ENCODE results near the gene MTFP1.
A peak's percentile ranks its signal among the peaks of the same experiment; 100 is the strongest.

Gene MTFP1

GRCh38 chr22:30414525-30415047 lies 11.0 kb upstream of the MTFP1 start:
- no peak for ATAC-seq
- H3K27me3 Mint-ChIP-seq, result no peaks in the 10 kb centered on the region
- no peaks in the 10 kb centered on the region for H3K4me1 Mint-ChIP-seq
- H3K27ac Mint-ChIP-seq, result no peak overlapping the region
- H3K9me3 Mint-ChIP-seq, result no peaks in the 10 kb centered on the region
- H3K4me3 Mint-ChIP-seq, result no peak overlapping the region
- peaks cover 24% of the 10 kb centered on the region for H3K36me3 Mint-ChIP-seq

- H3K4me1 Mint-ChIP-seq, result no peaks in the 10 kb centered on the region
- no peak for ATAC-seq
- H3K27me3 Mint-ChIP-seq, result no peaks in the 10 kb centered on the region
- no peak overlapping the region for H3K4me3 Mint-ChIP-seq
- no peak overlapping the region for H3K27ac Mint-ChIP-seq
- H3K9me3 Mint-ChIP-seq, result no peaks in the 10 kb centered on the region
- H3K36me3 Mint-ChIP-seq, result peaks cover 17% of the 10 kb centered on the region
Observed at GRCh38 chr22:30416403-30416802, 9.2 kb upstream of the MTFP1 start.

- Mint-ChIP-seq H3K27ac (no peak overlapping the region), H3K36me3 (peaks cover 17% of the 10 kb centered on the region), H3K4me3 (no peak overlapping the region), H3K27me3 (no peaks in the 10 kb centered on the region), H3K9me3 (no peaks in the 10 kb centered on the region), H3K4me1 (peaks cover 3% of the 10 kb centered on the region)
- ATAC-seq, result no peak
Observed at GRCh38 chr22:30416837-30417236, 8.7 kb upstream of the MTFP1 start.

- H3K27me3 Mint-ChIP-seq, result no peaks in the 10 kb centered on the region
- peaks cover 16% of the 10 kb centered on the region for H3K36me3 Mint-ChIP-seq
- ATAC-seq, result no peak
- no peak overlapping the region for H3K27ac Mint-ChIP-seq
- H3K9me3 Mint-ChIP-seq, result no peaks in the 10 kb centered on the region
- H3K4me3 Mint-ChIP-seq, result no peak overlapping the region
- peaks cover 32% of the 10 kb centered on the region for H3K4me1 Mint-ChIP-seq
Observed at GRCh38 chr22:30420347-30421125, 5.0 kb upstream of the MTFP1 start.

GRCh38 chr22:30421695-30422480 lies 3.7 kb upstream of the MTFP1 start:
- Mint-ChIP-seq H3K27ac (peak overlapping the region; percentile 94), H3K9me3 (no peaks in the 10 kb centered on the region), H3K36me3 (peaks cover 2% of the 10 kb centered on the region), H3K4me1 (peaks cover 45% of the 10 kb centered on the region), H3K4me3 (peak overlapping the region; percentile 99), H3K27me3 (no peaks in the 10 kb centered on the region)
- no peak for ATAC-seq

GRCh38 chr22:30422481-30423300 lies 2.9 kb upstream of the MTFP1 start:
- Mint-ChIP-seq H3K36me3 (peaks cover 6% of the 10 kb centered on the region), H3K27me3 (no peaks in the 10 kb centered on the region), H3K9me3 (no peaks in the 10 kb centered on the region), H3K4me3 (peak overlapping the region; percentile 99), H3K27ac (peak overlapping the region; percentile 94), H3K4me1 (peaks cover 51% of the 10 kb centered on the region)
- ATAC-seq, result no peak

GRCh38 chr22:30423301-30423958 lies 2.1 kb upstream of the MTFP1 start:
- peak overlapping the region; percentile 94 for H3K27ac Mint-ChIP-seq
- peaks cover 14% of the 10 kb centered on the region for H3K36me3 Mint-ChIP-seq
- ATAC-seq, result peak; percentile 52
- H3K4me1 Mint-ChIP-seq, result peaks cover 51% of the 10 kb centered on the region
- no peaks in the 10 kb centered on the region for H3K27me3 Mint-ChIP-seq
- H3K4me3 Mint-ChIP-seq, result peak overlapping the region; percentile 99
- H3K9me3 Mint-ChIP-seq, result no peaks in the 10 kb centered on the region

- peak; percentile 97 for ATAC-seq
- H3K27ac Mint-ChIP-seq, result peak overlapping the region; percentile 94
- peaks cover 51% of the 10 kb centered on the region for H3K4me1 Mint-ChIP-seq
- no peaks in the 10 kb centered on the region for H3K9me3 Mint-ChIP-seq
- H3K36me3 Mint-ChIP-seq, result peaks cover 20% of the 10 kb centered on the region
- no peaks in the 10 kb centered on the region for H3K27me3 Mint-ChIP-seq
- H3K4me3 Mint-ChIP-seq, result peak overlapping the region; percentile 99
Observed at GRCh38 chr22:30423959-30424533, 1.5 kb upstream of the MTFP1 start.

- Mint-ChIP-seq H3K4me3 (peak overlapping the region; percentile 99), H3K27ac (peak overlapping the region; percentile 94), H3K36me3 (peaks cover 23% of the 10 kb centered on the region), H3K4me1 (peaks cover 51% of the 10 kb centered on the region), H3K9me3 (no peaks in the 10 kb centered on the region), H3K27me3 (no peaks in the 10 kb centered on the region)
- no peak for ATAC-seq
Observed at GRCh38 chr22:30424534-30425326, 838 bp upstream of the MTFP1 start.

GRCh38 chr22:30425327-30425615 lies 297 bp upstream of the MTFP1 start:
- Mint-ChIP-seq H3K27ac (peak overlapping the region; percentile 94), H3K9me3 (no peaks in the 10 kb centered on the region), H3K4me3 (peak overlapping the region; percentile 88), H3K36me3 (peaks cover 28% of the 10 kb centered on the region), H3K27me3 (no peaks in the 10 kb centered on the region), H3K4me1 (peaks cover 51% of the 10 kb centered on the region)
- ATAC-seq, result no peak

GRCh38 chr22:30426388-30427353 lies 1.1 kb downstream of the MTFP1 start:
- Mint-ChIP-seq H3K27me3 (no peaks in the 10 kb centered on the region), H3K36me3 (peaks cover 29% of the 10 kb centered on the region), H3K9me3 (no peaks in the 10 kb centered on the region), H3K4me1 (peaks cover 49% of the 10 kb centered on the region), H3K4me3 (peak overlapping the region; percentile 88), H3K27ac (peak overlapping the region; percentile 94)
- ATAC-seq, result peak; percentile 60

- Mint-ChIP-seq H3K27ac (no peak overlapping the region), H3K36me3 (peaks cover 29% of the 10 kb centered on the region), H3K4me3 (no peak overlapping the region), H3K4me1 (peaks cover 37% of the 10 kb centered on the region), H3K9me3 (no peaks in the 10 kb centered on the region), H3K27me3 (no peaks in the 10 kb centered on the region)
- ATAC-seq, result no peak
Observed at GRCh38 chr22:30427871-30428270, 2.3 kb downstream of the MTFP1 start.

- Mint-ChIP-seq H3K4me1 (peaks cover 25% of the 10 kb centered on the region), H3K27ac (no peak overlapping the region), H3K27me3 (no peaks in the 10 kb centered on the region), H3K36me3 (peaks cover 29% of the 10 kb centered on the region), H3K9me3 (no peaks in the 10 kb centered on the region), H3K4me3 (no peak overlapping the region)
- ATAC-seq, result no peak
Observed at GRCh38 chr22:30429887-30430286, 4.3 kb downstream of the MTFP1 start.
